Upper lobe of left lung (tissue), 6 donors: ENCODE measurements around the gene VSIG10L. TPM values are rescaled to one million over a fixed set of nuclear protein-coding genes. Genes with fewer than 3 reads are reported as not detected.

Experiments used
- ATAC-seq, 2 donors: fragments of 200-7000 bp; cut with Tn5 transposase; one replicate each; pipeline ENCODE4 v1.9.1; 2022; ENCODE audit warnings: mild to moderate bottlenecking in 2 of 2, moderate library complexity in 2 of 2; ENCODE audit not compliant: low FRiP score in 2 of 2
- DNase-seq, 2 donors: peaks; one replicate each; pipeline ENCODE4 v3.0.0-alpha.2; 2019 to 2020
- H3K27ac ChIP-seq, 4 donors: fragments of 200-600 bp; sonication (generic); one replicate each; pipeline ENCODE4 v1.5.1; 2016 to 2019
- H3K27me3 ChIP-seq, 4 donors: fragments of 200-600 bp; sonication (generic); one replicate each; pipeline ENCODE4 v1.5.1; 2017 to 2019
- H3K36me3 ChIP-seq, 4 donors: fragments of 200-600 bp; sonication (generic); one replicate each; pipeline ENCODE4 v1.5.1; 2016 to 2019
- H3K4me1 ChIP-seq, 4 donors: fragments of 200-600 bp; sonication (generic); one replicate each; pipeline ENCODE4 v1.5.1; 2018 to 2019
- H3K4me3 ChIP-seq, 4 donors: fragments of 200-600 bp; sonication (generic); one replicate each; pipeline ENCODE4 v1.5.1; 2017 to 2019; ENCODE audit warnings: mild to moderate bottlenecking in 2 of 4, moderate library complexity in 1 of 4
- H3K9me3 ChIP-seq, 4 donors: fragments of 200-600 bp; sonication (generic); one replicate each; pipeline ENCODE4 v1.5.1; 2018 to 2019
- EP300 ChIP-seq, 4 donors: sonication (generic); formaldehyde crosslinking; IDR thresholded peaks; one replicate each; pipeline ENCODE4 v1.5.1; 2017; ENCODE audit warnings: antibody characterized with exemption in 4 of 4, control low read depth in 2 of 4
- POLR2A ChIP-seq, 4 donors: fragments of 450-650 bp; IDR thresholded peaks; one replicate each; pipeline ENCODE4 v1.5.1; 2016 to 2017; ENCODE audit warnings: antibody characterized with exemption in 4 of 4, mild to moderate bottlenecking in 2 of 4
- POLR2AphosphoS5 ChIP-seq, 2 donors: sonication (generic); formaldehyde crosslinking; IDR thresholded peaks; one replicate each; pipeline ENCODE4 v1.5.1; 2017; ENCODE audit warnings: antibody characterized with exemption in 2 of 2
- WGBS, 2 donors: methylation state at CpG; one replicate each; pipeline ENCODE4 v1.1.5; 2017 to 2018; 5-methylcytosine and 5-hydroxymethylcytosine counted together
- total RNA-seq, 6 donors: library from RNA; depleted of rRNA in 4 of 6; stranded (reverse); fragments of >200 nt in 4 of 6; gene quantifications; one replicate each; pipeline versions ENCODE4 v1.1.0 to v1.2.1, GENCODE V29; 2016 to 2021
- TF ChIP-seq, protein P1 (sequence below), 6 experiments: fragments of 450-650 bp in 4 of 6; fragments of 200-600 bp in 2 of 6; sonication (generic) in 2 of 6; IDR thresholded peaks; one replicate each; pipeline ENCODE4 v1.5.1; 2016 to 2019; ENCODE audit warnings: antibody characterized with exemption in 6 of 6
- donor health status: DM: no; HTN: no; CAD: no; lungs with moderate emphysema.
- donor health status: DM: no; HTN: yes; CAD: no; lungs with severe emphysema.

VSIG10L gene
- total RNA-seq, 6 donors from 2014 or later, result 0.76 to 13.6 (median 2.8) TPM

DNA sequence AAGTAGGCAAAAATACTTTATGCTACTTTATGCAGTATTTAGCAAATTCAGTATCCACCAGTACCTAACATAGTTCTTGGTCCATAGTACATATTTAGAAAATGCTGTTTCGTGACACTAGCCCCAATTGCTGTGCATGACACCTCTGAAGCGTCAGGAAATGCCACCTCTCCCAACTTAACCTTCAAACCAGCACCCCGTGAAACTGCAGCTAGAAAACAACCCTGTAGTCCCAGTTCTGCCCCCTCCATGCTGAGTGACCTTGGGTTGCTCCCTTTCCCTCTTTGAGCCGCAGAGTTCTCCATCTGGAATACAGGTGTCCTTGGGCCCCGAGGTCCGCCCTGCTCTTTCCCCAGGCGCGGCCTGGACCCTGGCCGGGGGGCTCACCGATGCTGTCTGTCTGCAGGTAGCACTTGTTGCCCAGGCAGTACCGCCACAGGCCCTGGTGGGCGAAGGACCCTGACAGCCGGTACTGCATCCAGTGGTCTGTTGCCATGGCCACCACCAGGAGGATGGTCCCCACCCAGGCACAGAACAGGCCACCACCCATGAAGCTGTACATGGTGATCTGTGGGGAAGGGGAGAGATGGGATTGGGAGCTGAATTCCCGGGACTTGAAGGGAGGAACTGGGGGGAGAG is 45.1 kb upstream of the VSIG10L start:
- H3K36me3 ChIP-seq, result no peaks in the 10 kb centered on the region
- H3K4me3 ChIP-seq, result peak overlapping the region in 1 of 4 donors; percentile 10
- ATAC-seq (peak in 1 of 2 donors; percentile 38), DNase-seq (peak in 1 of 2 donors; percentile 63)
- H3K9me3 ChIP-seq, result no peaks in the 10 kb centered on the region
- H3K4me1 ChIP-seq, result no peaks in the 10 kb centered on the region
- WGBS, 2 donors, result 87 to 89% methylated on average over 11 to 14 of the region's 14 CpGs
- H3K27me3 ChIP-seq, result no peaks in the 10 kb centered on the region
- H3K27ac ChIP-seq, result peak overlapping the region in 1 of 4 donors; percentile 16
- TF ChIP-seq EP300 (IDR thresholded peaks at IDR 0.05), result no peak
- no peak for TF ChIP-seq POLR2A (IDR thresholded peaks at IDR 0.05)
- TF ChIP-seq, protein P1, sequence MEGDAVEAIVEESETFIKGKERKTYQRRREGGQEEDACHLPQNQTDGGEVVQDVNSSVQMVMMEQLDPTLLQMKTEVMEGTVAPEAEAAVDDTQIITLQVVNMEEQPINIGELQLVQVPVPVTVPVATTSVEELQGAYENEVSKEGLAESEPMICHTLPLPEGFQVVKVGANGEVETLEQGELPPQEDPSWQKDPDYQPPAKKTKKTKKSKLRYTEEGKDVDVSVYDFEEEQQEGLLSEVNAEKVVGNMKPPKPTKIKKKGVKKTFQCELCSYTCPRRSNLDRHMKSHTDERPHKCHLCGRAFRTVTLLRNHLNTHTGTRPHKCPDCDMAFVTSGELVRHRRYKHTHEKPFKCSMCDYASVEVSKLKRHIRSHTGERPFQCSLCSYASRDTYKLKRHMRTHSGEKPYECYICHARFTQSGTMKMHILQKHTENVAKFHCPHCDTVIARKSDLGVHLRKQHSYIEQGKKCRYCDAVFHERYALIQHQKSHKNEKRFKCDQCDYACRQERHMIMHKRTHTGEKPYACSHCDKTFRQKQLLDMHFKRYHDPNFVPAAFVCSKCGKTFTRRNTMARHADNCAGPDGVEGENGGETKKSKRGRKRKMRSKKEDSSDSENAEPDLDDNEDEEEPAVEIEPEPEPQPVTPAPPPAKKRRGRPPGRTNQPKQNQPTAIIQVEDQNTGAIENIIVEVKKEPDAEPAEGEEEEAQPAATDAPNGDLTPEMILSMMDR (IDR thresholded peaks at IDR 0.05), result no peak
- no peak for TF ChIP-seq POLR2AphosphoS5 (IDR thresholded peaks at IDR 0.05)

DNA sequence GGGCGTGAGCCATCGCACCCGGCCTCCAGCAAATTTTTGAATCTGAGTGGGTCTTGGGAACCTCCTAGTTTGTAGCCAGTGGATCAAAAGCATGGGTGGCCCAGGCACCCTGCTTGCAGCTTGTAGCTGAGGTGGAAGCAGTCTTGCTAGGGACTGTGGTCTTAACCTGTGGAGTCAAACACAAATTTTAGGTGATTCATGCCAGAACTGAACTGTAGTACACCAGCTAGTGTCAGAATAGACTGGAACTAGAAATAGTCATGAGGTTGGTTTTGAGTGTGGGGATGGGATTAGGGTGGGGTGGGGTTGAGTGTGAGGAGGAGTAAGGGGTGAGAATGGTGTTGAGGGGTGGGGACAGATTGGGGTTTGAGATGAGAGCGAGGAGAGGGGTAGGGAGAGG is 40.1 kb upstream of the VSIG10L start:
- 93 to 96% methylated on average over 4 of the region's 4 CpGs for whole genome bisulfite sequencing, 2 donors
- no peaks in the 10 kb centered on the region for H3K36me3 ChIP-seq
- peaks cover 0 to 2% (median 0%) of the 10 kb centered on the region in 4 donors for H3K9me3 ChIP-seq
- H3K27me3 ChIP-seq, result no peaks in the 10 kb centered on the region
- no peak for ATAC-seq
- TF ChIP-seq POLR2AphosphoS5 (IDR thresholded peaks at IDR 0.05) (no peak), EP300 (IDR thresholded peaks at IDR 0.05) (no peak), POLR2A (IDR thresholded peaks at IDR 0.05) (no peak)
- TF ChIP-seq, protein P1 (IDR thresholded peaks at IDR 0.05), result no peak
- H3K4me3 ChIP-seq, result no peak overlapping the region
- H3K27ac ChIP-seq, result no peak overlapping the region
- no peaks in the 10 kb centered on the region for H3K4me1 ChIP-seq
- no peak for DNase-seq

DNA sequence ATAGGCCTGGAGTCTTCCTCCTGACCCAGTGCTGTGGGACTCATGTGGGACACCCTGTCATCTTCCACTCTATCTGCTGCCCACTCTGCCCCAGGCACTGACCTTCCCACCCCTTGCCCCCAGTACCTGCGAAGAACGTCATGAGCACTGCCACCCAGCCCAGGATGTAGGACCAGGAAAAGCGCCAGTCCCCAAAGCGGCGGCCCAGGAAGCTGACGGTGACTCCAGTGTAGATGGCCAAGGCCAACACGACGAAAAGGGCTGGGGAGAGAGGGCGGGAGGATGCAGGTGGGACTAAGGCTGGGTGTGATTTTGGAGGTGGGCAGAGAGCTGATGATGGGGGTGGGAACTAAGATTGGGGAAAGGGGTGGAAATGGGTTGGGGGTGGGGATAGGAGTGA is 38.4 kb upstream of the VSIG10L start:
- ATAC-seq (no peak), DNase-seq (no peak)
- Histone ChIP-seq H3K9me3 (peaks cover 0 to 2% (median 0%) of the 10 kb centered on the region in 4 donors), H3K36me3 (no peaks in the 10 kb centered on the region), H3K27ac (no peak overlapping the region), H3K4me1 (no peaks in the 10 kb centered on the region), H3K4me3 (no peak overlapping the region), H3K27me3 (no peaks in the 10 kb centered on the region)
- no peak for TF ChIP-seq POLR2A (IDR thresholded peaks at IDR 0.05)
- TF ChIP-seq POLR2AphosphoS5 (IDR thresholded peaks at IDR 0.05), result no peak
- TF ChIP-seq EP300 (IDR thresholded peaks at IDR 0.05), result no peak
- TF ChIP-seq, protein P1 (IDR thresholded peaks at IDR 0.05), result no peak
- 95 to 96% methylated on average over 9 of the region's 9 CpGs for whole genome bisulfite sequencing, 2 donors

DNA sequence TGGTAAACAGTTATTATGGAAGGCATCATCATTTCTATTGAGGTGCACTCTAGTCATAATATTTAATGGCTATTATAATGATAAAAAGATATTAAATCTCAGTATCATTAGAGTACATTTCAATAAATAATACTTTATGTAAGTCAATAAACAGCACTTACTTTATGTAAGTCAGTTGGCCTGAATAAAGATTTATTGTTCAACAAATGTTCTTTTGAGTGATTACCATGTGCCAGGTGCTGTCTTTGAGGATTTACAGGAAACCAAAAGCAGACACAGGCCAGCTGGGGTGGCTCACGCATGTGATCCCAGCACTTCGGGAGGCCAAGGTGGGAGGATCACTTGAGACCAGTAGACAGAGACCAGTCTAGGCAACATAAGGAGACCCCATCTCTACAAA is 35.5 kb upstream of the VSIG10L start:
- H3K9me3 ChIP-seq, result peaks cover 0 to 2% (median 0%) of the 10 kb centered on the region in 4 donors
- 94% methylated on average over 2 of the region's 2 CpGs for WGBS, 2 donors
- no peak overlapping the region for H3K4me3 ChIP-seq
- no peaks in the 10 kb centered on the region for H3K4me1 ChIP-seq
- DNase-seq (no peak), ATAC-seq (no peak)
- no peak overlapping the region for H3K27ac ChIP-seq
- TF ChIP-seq POLR2AphosphoS5 (IDR thresholded peaks at IDR 0.05), result no peak
- TF ChIP-seq POLR2A (IDR thresholded peaks at IDR 0.05), result no peak
- no peaks in the 10 kb centered on the region for H3K36me3 ChIP-seq
- no peaks in the 10 kb centered on the region for H3K27me3 ChIP-seq

DNA sequence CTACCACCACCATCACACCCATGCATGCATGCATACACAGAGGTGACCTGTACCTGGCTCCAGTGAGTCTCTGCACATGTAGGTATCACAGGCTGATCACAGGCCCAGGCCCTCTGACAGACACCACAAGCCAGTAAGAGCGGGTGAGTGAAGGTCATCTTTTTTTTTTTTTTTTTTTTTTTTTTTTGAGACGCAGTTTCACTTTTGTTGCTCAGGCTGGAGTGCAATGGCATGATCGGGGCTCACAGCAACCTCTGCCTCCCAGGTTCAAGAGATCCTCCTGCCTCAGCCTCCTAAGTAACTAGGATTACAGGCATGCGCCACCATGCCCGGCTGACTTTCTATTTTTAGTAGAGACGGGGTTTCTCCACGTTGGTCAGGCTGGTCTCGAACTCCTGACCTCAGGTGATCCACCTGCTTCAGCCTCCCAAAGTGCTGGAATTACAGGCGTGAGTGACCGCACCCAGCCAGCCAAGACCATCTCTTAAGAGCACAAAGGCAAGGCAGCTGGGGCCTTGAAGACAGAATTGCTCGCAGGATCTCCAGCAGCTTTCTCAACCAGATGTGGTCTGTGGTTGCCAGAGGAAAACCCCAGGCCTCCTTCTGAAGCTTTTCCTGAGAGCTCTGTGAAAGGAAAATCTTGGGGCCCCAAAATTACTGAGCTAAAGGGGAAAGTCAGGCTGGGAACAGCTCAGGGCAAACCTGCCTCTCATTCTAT is 33.7 kb upstream of the VSIG10L start:
- H3K27me3 ChIP-seq, result no peaks in the 10 kb centered on the region
- no peak overlapping the region for H3K4me3 ChIP-seq
- peaks cover 0 to 4% (median 0%) of the 10 kb centered on the region in 4 donors for H3K4me1 ChIP-seq
- DNase-seq (no peak), ATAC-seq (no peak)
- 42 to 79% methylated on average over 11 of the region's 11 CpGs for WGBS, 2 donors
- no peak for TF ChIP-seq POLR2A (IDR thresholded peaks at IDR 0.05)
- no peak for TF ChIP-seq POLR2AphosphoS5 (IDR thresholded peaks at IDR 0.05)
- no peak for TF ChIP-seq EP300 (IDR thresholded peaks at IDR 0.05)
- no peak overlapping the region for H3K27ac ChIP-seq
- H3K9me3 ChIP-seq, result no peaks in the 10 kb centered on the region
- H3K36me3 ChIP-seq, result no peaks in the 10 kb centered on the region
